Fibroblast of skin of left biceps (primary cell): ENCODE data around the gene RHOG.
"Not testable (repeated sequence)": the region's sequence is repeated elsewhere in the genome, so short reads cannot be mapped to it uniquely, and the experiment has no call there.

Source experiments
- DNase-seq, 2 experiments: peaks; one replicate each; pipeline ENCODE4 v3.0.0-alpha.2; 2013; ENCODE audit warnings: low read depth in 2 of 2

RHOG gene

GRCh38 chr11:3840870-3841425, at the start of gene RHOG:
Gene RHOG, minus strand, starts transcription at chr11:3840959. Its CDS starts 12,821 bp downstream, at chr11:3828138.
- DNase-seq = no peak

- no peak for DNase-seq
These were observed 49.3 kb upstream of the RHOG start for GRCh38 chr11:3890014-3890413.

- DNase-seq = no peak
These were observed 48.1 kb upstream of the RHOG start for GRCh38 chr11:3888876-3889275.

- DNase-seq = no peak
These were observed 46.2 kb upstream of the RHOG start for GRCh38 chr11:3886985-3887384.

- DNase-seq = no peak
These were observed 45.1 kb upstream of the RHOG start for GRCh38 chr11:3885855-3886254.

- no peak for DNase-seq
These were observed 41.9 kb upstream of the RHOG start for GRCh38 chr11:3882655-3883054.

- no peak for DNase-seq
These were observed 40.0 kb upstream of the RHOG start for GRCh38 chr11:3880724-3881123.

- no peak for DNase-seq
These were observed 39.3 kb upstream of the RHOG start for GRCh38 chr11:3879967-3880542.

GRCh38 chr11:3879216-3879966, 38.6 kb upstream of the RHOG start:
- no peak for DNase-seq

- DNase-seq = no peak
These were observed 37.5 kb upstream of the RHOG start for GRCh38 chr11:3878258-3878584.

- no peak for DNase-seq
These were observed 36.9 kb upstream of the RHOG start for GRCh38 chr11:3877364-3878257.

- DNase-seq = no peak
These were observed 35.9 kb upstream of the RHOG start for GRCh38 chr11:3876613-3877012.

GRCh38 chr11:3873712-3874349, 33.1 kb upstream of the RHOG start:
- DNase-seq = no peak

GRCh38 chr11:3867209-3868091, 26.7 kb upstream of the RHOG start:
- no peak for DNase-seq

- no peak for DNase-seq
These were observed 26.1 kb upstream of the RHOG start for GRCh38 chr11:3866836-3867208.

- DNase-seq = no peak
These were observed 25.4 kb upstream of the RHOG start for GRCh38 chr11:3866206-3866605.

- DNase-seq = no peak
These were observed 24.8 kb upstream of the RHOG start for GRCh38 chr11:3865388-3866193.

GRCh38 chr11:3861683-3862082, 20.9 kb upstream of the RHOG start:
- no peak for DNase-seq

GRCh38 chr11:3860898-3861393, 20.2 kb upstream of the RHOG start:
- DNase-seq = not testable (repeated sequence)

GRCh38 chr11:3860375-3860774, 19.6 kb upstream of the RHOG start:
- no peak for DNase-seq
